ENCODE measurements around the gene SSBP4. TPM values are rescaled to one million over a fixed set of nuclear protein-coding genes. Genes with fewer than 3 reads are reported as not detected.

The SSBP4 gene
- total RNA-seq, 1 donor from 2014 or later, result 84.3 TPM

DNA sequence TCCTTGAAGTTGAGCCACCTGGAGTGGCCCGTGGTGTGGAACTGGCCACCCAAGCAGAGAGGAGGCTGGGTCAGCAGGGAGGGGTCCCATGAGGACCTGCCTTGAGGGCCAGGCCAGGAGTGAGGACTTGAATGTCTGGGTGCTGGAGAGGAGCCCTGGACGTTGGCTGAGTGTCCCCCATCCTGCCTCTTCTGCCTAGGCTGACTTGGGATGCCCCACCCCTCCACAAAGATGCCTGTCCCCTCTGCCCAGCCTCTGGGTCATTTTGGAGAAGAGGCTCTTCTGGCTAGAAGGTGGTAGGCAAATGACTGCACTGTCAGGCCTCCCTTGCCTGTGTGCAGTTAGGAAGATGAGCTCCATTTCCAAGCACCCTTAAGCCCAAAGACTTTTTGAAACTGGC is 1.7 kb downstream of the SSBP4 start:
- no peak for DNase-seq (ENCODE audit: low read depth, low spot score)

DNA sequence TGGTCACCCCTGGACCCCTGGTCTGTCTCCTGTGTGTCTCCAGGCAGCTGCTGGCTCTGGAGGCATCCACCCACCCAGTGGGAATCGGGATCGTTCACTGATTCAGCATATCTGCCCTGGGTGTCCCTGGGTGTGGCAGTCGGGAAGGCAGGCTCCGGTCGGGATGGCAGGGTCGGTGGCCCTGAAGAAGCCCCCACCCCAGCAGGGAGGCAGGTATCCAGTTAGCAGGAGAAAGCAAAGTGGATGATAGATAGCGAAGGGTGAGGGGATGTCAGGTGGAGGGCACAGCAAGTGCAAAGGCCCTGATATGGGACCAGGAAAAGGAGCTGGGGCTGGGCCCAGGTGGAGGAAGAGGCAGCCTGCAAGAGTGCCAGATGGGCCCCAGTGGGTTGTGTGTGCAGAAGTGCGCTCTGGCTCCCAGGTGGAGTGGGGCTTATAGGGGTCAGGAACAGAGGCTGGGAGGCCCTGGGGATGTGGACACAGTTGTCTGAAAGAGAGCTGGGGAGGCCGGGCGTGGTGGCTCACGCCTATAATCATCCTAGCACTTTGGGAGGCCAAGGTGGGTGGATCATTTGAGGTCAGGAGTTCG is 2.3 kb downstream of the SSBP4 start:
- DNase-seq (ENCODE audit: low read depth, low spot score), result no peak

DNA sequence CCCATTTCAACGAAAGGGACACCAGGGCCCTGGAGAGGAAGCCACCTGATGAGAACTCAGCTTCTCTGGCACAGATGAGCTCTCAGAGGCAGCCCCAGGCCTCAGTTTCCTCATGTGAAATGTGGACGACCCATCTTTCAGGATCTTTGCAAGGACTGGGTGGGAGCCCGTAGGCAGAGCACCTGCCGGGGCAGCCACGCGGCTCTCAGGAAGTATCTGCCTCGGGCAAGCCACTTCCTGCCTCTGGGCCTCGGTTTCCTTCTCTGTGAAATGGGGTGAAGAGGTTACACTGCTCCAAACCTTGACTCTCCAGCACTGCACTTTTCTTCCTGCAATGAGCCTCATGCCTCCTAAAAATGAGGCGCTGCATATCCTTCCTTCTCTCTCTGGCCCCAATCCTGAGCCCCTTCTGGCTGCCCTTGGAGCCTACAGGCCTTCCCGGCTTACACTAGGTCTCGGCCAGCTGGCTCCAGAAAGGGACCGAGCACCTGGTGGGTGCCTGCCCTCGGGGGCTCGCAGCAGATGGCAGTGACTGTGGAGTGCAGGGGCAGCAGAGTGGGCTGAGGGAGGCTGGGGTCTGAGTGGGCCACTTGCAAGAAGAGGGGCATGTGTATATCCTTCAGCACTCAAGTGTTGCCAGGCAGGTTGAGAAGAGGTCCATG is 3.5 kb downstream of the SSBP4 start:
- DNase-seq (ENCODE audit: low read depth, low spot score), result no peak

DNA sequence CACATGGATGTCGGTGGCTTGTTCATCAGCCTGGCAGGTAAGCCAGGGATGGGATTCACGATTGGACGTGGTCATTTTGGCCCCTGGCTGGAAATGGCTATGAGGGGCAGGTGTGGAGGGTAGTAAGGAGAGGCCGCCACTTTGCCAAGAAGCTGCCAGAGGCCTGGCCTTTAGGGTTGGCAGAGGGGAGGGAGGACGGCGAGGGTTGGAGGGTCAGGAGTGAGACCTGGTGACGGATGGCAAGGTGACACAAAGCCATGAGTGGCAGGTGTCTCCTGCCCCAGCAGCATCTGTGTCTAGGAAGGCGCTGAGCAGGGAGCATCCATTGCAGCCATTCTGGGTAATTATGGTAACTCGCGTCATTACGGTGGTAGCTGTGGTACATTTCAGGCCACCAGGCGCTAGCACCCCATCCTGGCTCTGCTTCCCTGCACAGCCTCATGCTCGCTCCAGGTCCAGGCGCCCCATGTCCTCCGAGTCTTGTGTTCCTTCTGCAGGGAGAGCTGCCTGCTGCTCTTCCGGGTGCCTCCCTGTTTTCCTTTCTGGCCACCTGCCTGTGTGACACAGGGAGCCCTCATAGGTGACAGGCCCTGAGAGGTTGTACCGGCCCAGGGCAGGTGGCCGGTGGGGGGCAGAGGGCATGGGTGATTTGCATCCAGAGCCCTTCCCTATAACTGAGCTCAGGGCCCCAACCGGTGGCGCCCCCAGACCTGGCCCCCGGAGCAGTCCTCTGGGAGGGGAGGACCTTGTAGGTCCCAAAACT is 4.2 kb downstream of the SSBP4 start:
- no peak for DNase-seq (ENCODE audit: low read depth, low spot score)

DNA sequence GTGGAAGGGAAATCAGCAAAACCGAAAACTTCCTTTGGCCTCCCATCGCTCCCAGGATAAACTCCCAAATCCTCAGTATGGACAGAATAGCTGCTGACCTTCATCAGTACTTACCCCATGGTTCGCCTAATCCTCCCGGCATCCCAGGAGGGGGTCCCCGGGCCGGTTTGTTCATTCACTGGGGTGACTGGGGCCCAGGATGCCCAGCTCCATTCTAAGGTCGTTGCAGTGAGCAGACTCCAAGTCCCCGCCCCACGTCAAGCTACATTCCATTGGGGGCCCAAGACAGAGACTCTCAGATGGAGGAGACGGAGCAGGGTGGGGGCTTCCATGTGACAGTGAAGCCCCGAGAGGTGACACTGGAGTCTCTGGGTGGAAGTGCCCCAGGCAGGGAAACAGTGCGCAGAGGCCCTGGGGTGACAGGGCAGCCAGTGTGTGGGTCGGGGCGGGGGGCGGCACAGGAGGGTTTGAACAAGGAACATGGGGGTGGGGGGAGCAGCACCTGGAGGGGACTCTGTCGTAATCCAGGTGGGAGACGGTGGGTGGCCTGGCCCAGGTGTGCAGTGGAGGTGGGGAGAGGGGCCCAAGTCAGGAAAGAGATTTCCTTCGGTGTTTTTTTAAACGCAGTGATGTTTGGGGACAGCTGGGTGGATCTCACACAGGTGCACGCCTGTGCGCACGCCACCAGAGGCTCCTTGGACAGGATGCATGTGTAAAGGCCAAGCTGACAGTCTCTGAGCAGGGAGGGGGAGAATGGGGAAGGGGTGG is 5.1 kb downstream of the SSBP4 start:
- DNase-seq (ENCODE audit: low read depth, low spot score), result no peak

DNA sequence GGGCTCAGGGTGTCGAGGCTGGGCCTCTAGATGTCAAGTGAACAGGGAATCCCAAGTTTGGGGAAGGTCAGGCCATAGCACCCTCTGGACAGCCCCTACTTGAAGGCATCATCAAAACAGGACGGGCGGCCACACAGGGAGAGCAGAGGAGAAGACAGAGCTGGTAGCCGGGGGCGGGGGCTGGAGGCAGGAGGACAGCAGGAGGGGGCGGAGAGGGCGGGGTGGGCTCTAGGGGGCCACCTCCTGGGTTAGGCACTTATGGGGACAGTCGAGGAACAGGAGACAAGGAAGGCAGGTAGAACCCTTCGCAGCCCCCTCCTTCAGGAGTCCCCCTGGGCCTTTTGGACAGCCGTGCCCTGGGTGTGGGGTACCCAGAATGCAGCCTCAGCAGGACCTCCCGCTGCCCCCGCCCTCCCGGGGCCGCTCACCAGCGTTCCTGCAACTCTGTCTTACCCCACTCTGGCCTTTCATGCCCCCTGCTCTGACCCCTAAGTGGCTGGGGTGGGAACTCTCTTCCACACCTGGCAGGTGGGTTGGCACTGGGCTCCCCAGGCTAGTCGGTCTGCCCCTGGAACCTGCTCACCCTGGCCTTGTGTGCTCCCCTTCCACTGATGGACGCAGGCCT is 5.8 kb downstream of the SSBP4 start:
- DNase-seq (ENCODE audit: low read depth, low spot score), result no peak

DNA sequence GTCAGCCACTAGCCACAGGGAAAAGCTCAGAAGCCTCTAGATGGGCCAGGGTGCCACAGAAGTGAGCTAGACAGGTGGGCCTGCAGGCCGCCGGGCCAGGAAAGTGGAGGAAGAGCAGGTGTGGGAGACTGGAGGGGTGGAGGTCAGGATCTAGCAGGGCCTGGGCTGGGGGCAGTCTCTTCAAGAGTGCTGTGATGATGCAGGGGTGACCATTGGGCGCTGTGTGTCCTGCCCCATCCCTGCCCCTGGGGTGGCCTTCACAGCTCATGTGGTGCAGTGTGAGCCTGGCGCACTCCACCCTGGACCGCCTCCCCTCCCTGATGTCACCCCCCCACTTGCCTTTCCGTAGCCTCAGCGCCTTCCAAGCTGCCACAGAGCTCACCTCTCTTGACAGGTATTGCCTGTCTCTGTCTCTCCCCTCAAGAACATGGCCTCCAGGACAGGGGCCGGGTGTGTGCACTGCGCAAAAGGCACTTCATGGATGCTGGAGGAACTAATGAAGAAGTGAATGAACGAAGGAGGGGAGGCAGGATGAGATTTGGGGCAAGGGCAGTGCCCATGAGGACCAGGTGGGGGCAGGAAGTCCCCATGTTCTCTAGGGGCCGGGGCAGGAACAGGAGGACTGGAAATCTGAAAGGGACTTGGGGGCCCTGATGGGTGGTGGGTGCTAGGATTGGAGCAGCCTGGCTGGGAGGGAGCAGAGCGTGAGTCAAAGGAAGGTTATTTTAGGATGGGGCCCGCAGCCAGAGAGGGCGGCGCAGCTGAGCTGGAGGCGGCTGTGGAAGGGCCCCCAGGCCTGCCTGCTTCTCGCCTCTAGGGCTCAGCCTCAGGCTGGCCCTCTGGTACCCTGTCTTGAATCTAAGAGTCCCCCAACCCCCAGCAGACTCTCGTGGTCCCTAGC is 6.6 kb downstream of the SSBP4 start:
- DNase-seq (ENCODE audit: low read depth, low spot score), result no peak

DNA sequence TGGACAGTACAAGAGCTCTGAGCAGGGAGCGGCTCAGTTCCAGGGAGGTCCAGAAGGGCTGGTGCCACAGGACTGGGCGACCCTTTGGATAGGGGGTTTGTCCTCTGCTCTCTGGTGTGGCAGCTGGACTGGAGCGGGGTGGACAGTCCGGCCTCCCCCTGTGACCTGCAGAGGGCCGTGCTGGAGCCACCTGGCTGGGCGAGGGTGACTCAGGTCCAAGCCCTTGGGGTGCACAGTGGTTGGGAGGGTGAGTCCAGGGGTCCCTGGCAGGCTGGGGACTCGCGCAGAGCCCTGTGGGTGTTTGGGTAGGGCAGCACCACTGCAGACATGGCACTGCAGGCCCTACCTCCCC is 7.2 kb downstream of the SSBP4 start:
- no peak for DNase-seq (ENCODE audit: low read depth, low spot score)

DNA sequence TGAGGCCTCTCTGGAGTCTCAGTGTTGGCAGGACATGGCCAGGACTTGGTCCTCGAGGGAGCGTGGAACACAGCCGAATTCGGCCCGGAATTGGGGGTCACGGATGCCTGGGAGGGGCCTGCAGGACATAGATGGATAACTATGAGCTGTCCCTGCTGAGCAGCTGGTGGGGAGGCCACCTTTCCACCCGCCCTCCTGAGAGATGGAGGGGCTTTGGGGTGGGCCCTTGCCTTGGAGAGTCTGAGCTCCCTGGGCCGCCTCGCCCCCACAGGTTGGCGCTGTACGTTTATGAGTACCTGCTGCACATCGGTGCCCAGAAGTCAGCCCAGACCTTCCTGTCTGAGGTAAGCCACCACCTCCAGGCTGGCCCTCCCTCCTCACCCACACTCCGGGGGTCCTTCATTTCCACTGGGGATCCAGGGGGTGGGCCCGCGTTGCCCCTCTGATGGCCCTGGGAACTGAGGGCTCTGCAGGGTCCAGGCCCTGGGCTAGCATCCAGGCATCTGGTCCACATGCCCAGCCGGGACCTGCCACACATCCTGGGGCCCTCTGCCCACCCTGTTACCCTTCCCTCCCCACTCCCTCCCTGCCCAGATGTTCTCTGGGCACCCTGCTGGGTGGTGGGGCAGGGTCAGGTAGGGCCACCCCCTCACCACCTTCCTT is 8.0 kb downstream of the SSBP4 start:
- no peak for DNase-seq (ENCODE audit: low read depth, low spot score)

DNA sequence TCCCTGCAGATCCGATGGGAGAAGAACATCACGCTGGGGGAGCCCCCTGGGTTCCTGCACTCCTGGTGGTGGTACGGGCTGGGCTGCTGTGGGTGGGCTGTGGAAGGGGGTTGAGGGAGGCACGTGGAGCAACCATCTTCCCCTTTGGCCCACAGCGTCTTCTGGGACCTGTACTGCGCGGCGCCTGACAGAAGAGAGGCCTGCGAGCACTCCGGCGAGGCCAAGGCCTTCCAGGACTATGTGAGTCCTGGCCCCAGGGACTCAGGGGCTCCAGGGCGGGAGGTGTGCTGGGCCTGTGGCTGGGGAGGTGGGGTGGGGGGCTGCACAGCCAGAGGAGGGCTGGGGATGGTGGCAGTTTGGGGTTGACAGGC is 8.5 kb downstream of the SSBP4 start:
- DNase-seq (ENCODE audit: low read depth, low spot score), result no peak

DNA sequence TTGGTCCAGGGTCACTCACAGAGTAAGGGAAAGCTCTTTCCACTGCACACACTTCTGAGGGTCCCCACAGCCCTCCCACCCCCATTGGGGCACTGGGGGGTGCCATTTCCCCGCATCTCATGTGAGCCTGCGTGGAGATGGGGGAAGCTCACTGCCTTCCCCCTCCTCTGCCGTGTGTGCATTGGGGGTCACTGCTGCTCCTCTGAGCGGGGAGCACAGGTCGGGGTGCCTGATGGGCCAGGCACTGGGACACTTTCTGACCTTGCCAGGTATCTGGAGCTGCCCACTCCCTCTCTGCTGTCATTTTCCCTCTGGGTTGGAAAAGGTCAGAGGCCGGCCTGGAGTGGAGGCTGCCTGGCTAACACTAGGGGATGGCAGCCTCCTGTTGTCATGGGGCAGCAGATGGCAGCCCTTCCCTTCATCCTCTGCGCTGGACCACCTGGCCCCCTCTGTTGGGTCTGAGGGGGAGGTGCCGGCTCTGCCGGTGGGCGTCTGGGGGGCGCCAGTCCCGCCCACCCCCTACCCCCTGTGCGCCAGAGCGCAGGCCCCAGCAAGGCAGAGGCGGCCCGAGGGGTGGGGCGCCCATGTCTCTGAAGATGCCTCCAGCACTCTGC is 9.1 kb downstream of the SSBP4 start:
- no peak for DNase-seq (ENCODE audit: low read depth, low spot score)

DNA sequence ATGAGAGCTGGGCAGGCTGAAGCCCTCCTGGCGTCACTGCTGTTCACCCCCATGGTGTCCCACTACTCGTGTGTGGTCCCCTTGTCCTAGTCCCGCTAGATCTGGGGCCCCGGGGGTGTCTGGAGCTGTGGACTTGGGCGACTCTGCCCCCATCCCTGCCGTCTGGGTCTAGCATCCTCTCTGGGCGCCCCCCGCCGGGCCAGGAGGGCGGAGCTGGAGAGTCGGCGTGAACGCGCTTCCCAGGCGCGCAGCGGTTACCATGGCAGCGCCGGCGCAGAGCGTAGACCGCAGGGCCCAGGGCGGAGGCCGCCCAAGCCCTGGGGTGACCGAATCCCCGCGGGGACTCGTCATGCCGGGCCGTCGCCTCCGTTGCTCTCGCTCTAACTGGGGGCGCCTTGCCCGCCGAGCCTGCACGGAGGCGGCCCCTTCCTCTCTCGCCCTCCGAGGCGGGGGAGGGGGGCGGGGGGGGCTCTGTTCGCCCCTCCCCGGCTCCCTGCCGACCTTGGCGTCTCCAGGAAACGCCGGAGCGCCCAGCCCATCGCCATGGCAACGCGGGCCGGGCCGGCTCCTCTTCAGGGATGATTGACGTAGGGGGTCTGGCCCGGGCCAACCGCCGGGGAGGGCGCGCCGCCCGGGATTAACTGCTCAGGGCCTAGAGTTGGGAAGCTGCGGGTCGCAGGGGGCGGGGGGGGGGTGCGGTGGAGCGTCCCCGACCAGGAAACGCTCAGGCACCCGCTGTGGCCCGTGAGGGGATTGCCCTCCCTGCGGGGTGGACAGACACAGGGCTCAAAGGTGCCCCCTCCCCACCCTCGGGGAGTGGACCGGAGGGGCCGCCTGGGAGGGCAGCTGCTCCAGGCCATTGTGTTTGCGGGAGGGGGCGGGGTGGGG is 9.8 kb downstream of the SSBP4 start:
- DNase-seq (ENCODE audit: low read depth, low spot score), result no peak

DNA sequence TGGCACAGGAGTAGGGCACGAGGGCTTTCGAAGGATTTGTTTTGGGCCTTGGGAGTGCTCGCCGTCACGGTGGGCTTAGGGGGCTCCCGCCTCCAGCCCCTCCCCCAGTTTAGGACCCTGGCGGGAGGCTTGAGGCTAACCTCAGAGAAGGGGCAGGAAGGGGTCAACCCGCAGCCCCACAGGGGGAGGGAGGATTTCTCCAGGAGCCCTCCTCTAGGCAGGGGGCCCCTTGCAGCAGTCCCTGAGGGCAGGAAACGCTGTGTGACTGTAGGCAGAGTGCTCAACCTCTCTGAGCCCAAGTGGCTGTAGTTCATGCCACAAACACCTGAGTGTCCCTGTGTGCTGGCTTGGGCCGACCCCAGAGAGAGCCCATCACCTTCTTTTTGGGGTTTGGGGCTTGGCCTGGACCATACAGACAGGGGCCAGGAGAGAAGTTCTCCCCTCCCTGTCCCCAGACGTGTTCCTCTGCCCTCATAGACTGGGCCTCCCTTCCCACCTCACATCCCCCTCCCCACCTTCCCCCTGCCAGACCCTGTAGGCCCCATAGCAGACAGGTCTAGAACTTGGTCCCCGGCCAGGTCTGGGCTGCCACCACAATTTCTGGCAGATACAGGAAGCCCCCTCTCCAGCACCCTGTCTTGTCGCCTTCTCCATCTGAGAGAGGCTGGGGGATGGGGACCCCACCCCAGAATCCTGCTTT is 10.7 kb downstream of the SSBP4 start:
- DNase-seq (ENCODE audit: low read depth, low spot score), result no peak

DNA sequence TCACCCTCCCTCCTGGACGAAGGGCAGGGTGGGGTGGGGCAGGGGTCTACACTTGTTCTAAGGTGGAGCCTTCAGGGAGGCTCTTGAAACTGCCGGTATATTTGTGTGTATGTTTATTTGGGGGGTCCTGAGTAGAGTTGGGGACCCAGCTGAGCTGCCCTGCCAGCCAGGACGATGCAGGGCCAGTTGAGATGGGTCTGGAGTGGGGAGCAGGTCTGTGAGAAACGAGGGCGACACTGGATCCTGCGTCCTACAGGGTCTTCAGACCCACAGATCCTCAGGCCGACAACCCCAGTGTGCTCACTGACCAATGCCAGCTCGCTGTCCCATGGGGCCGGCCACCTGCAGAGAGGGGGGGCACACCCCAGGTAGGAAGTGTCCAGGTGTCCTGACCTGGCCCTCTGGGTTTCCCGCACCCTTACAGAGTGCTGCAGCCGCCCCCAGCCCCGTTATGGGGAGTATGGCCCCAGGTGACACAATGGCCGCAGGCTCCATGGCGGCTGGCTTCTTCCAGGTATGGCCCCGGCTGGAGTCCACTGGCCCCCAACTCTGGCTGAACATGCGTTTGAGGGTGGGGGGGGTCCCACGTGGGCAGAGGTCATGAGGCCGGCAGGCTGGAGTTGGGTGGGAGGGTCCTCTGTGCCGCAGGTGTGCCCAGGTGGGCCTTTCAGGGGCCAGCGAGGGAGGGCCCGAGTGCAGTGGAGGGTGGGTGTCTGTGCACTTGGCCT is 11.4 kb downstream of the SSBP4 start:
- no peak for DNase-seq (ENCODE audit: low read depth, low spot score)

DNA sequence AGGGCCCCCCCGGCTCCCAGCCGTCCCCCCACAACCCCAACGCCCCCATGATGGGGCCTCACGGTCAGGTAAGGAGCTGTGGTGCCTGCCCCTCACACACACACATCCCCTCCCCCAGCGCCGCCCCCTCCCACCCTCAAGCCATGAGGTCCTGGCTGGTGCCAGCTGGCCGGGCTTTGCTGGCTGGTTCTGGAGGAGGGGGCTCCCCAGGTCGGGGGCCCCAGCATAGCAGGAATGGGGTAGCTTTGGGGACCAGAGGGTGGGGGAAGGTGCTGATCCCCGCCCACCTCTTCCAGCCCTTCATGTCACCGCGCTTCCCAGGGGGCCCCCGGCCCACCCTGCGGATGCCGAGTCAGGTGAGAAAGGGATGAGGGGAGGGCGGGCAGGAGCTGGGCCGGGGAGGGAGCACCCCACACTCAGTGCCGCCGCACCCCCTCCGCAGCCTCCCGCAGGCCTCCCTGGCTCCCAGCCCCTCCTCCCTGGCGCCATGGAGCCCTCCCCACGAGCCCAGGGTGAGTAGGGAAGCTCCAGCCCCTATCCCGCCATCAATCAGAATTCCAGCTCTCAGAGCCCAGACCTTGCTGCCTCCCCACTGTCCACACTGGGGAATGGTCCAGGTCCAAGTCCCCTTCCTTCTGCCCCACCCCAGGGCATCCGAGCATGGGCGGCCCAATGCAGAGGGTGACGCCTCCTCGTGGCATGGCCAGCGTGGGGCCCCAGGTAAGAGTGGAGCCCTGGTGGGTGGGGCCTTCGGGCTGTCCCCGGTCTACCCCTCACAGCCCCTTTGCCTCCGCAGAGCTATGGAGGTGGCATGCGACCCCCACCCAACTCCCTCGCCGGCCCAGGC is 12.4 kb downstream of the SSBP4 start:
- DNase-seq (ENCODE audit: low read depth, low spot score), result no peak

DNA sequence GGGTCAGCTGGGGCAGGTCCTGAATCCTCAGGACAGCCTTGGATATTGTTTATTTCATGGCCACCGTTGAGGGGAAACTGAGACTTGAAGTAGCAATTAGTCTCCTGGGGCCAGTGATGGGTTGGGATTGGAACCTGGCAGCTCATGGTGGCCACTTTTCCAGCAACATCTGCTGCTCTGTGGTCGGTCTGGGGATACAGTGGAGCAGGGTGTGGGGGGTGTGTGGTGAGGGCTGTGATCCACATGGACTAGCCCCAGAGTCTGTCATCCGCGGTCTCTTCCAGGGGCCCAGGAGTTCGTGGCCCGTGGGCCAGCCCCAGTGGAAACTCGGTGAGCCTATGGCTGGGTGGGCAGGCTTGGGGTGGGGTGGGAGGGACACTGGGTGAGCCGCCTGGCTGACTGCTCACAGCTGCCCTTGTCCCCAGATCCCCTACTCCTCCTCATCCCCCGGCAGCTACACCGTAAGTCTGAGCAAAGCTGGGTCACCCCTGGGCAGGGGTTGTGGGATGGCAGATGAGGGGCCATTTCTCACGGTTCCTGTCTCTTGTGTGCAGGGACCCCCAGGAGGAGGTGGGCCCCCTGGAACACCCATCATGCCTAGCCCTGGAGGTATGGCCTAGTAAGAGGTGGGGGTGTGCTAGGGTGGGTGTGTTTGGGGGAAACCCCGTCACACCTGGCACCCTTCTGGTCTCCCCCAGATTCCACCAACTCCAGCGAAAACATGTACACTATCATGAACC is 13.2 kb downstream of the SSBP4 start:
- DNase-seq (ENCODE audit: low read depth, low spot score), result no peak
